ENCODE results near the gene KCNK1.
"Not testable (repeated sequence)": the region's sequence is repeated elsewhere in the genome, so short reads cannot be mapped to it uniquely, and the experiment has no call there.

KCNK1 gene

DNA sequence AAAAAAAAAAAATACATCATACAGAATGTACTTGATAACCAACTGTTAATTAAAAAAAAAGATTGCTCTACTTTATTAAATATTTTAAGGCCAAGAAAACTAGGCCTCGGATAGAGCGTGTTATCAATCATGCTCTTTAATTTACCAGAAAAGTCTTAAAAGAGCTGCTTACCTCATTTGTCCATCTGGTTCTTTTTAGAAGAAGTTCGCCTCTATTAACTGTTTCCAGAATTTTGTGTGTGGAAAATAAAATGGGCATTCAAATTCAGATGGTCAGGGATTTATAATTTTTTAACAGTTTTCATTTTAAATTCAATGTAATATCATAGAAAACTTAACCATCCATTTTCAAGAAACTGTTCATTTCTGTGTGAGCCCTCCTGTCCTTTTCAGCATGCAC lies 53.8 kb downstream of the KCNK1 start:
- DNase-seq (ENCODE audit: low read depth), result no peak
- in situ Hi-C loops (cut with HindIII; ENCODE audit: low sequenced_read_pairs), result no loop called here
- no peak overlapping the region for H3K4me3 ChIP-seq (ENCODE audit: low read depth, low read length)
- TF ChIP-seq, protein P1, sequence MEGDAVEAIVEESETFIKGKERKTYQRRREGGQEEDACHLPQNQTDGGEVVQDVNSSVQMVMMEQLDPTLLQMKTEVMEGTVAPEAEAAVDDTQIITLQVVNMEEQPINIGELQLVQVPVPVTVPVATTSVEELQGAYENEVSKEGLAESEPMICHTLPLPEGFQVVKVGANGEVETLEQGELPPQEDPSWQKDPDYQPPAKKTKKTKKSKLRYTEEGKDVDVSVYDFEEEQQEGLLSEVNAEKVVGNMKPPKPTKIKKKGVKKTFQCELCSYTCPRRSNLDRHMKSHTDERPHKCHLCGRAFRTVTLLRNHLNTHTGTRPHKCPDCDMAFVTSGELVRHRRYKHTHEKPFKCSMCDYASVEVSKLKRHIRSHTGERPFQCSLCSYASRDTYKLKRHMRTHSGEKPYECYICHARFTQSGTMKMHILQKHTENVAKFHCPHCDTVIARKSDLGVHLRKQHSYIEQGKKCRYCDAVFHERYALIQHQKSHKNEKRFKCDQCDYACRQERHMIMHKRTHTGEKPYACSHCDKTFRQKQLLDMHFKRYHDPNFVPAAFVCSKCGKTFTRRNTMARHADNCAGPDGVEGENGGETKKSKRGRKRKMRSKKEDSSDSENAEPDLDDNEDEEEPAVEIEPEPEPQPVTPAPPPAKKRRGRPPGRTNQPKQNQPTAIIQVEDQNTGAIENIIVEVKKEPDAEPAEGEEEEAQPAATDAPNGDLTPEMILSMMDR (IDR thresholded peaks at IDR 0.05; ENCODE audit: low read depth, low read length, missing control alignments), result no peak

DNA sequence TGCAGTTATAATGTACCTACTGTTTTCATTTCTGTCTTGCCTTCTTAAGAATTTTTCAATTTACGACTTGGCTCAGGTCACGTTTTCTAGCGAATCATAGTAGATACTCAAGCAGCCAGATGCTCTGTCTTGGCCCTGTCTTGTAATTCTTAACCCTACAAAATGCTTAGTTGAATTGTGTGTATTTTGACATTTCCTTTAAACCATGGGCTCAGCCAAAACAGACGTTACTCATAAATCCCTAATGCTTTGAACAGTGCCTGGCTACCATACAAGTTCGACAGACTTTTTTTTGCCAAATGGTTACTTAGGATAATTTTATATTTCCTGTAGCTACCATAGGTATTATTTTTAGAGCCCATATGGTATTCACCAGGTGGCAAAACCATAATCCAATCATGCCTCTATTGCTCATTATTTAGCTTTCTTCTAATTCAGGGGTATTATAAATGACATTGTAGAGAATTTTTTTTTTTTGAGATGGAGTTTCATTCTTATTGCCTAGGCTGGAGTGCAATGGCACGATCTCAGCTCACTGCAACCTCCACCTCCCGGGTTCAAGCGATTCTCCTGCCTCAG lies 54.3 kb downstream of the KCNK1 start:
- TF ChIP-seq, protein P1 (IDR thresholded peaks at IDR 0.05; ENCODE audit: low read depth, low read length, missing control alignments), result no peak
- no peak for DNase-seq (ENCODE audit: low read depth)
- no peak overlapping the region for H3K4me3 ChIP-seq (ENCODE audit: low read depth, low read length)
- in situ Hi-C loops (cut with HindIII; ENCODE audit: low sequenced_read_pairs), result no loop called here

DNA sequence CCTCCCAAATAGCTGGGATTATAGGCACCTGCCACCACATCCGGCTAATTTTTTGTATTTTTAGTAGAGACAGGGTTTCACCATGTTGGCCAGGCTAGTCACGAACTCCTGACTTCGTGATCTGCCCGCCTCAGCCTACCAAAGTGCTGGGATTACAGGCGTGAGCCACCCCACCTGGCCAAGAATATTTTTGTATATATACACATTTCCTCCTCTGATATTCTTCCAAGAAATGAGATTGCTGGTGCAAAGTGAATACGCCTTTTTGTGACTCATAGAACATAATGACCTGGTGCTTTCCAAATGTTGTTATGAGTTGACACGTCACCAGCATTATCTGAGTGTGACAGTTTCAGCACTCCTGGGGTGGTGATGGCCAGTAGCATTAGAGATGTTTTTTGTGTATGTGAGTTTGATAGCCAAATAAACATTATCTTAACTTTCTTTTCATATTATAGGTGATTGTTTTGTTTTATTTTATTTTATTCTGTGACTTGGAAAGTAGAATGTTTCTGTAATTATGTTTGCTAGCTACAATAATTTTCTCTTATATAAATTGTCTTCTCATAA lies 54.9 kb downstream of the KCNK1 start:
- DNase-seq (ENCODE audit: low read depth), result peak; percentile 34
- TF ChIP-seq, protein P1 (IDR thresholded peaks at IDR 0.05; ENCODE audit: low read depth, low read length, missing control alignments), result no peak
- in situ Hi-C loops (cut with HindIII; ENCODE audit: low sequenced_read_pairs), result no loop called here
- H3K4me3 ChIP-seq (ENCODE audit: low read depth, low read length), result no peak overlapping the region

DNA sequence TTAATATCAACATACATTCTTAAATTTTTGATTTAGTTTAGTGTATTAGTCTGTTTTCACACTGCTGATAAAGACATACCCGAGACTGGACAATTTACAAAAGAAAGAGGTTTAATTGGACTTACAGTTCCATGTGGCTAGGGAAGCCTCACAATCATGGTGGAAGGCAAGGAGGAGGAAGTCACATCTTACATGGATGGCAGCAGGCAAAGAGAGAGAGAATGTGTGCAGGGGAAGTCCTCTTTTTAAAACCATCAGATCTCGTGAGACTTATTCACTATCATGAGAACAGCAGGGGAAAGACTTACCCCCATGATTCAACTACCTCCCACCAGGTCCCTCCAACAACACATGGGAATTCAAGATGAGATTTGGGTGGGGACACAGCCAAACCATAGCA lies 56.5 kb downstream of the KCNK1 start:
- in situ Hi-C loops (cut with HindIII; ENCODE audit: low sequenced_read_pairs); DNase-seq (ENCODE audit: low read depth); H3K4me3 ChIP-seq (ENCODE audit: low read depth, low read length): not testable (repeated sequence)

DNA sequence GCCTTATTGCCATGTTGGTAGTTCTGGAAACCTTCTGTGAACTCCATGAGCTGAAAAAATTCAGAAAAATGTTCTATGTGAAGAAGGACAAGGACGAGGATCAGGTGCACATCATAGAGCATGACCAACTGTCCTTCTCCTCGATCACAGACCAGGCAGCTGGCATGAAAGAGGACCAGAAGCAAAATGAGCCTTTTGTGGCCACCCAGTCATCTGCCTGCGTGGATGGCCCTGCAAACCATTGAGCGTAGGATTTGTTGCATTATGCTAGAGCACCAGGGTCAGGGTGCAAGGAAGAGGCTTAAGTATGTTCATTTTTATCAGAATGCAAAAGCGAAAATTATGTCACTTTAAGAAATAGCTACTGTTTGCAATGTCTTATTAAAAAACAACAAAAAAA lies 57.4 kb downstream of the KCNK1 start:
- TF ChIP-seq, protein P1 (IDR thresholded peaks at IDR 0.05; ENCODE audit: low read depth, low read length, missing control alignments), result no peak
- in situ Hi-C loops (cut with HindIII; ENCODE audit: low sequenced_read_pairs), result no loop called here
- no peak for DNase-seq (ENCODE audit: low read depth)
- no peak overlapping the region for H3K4me3 ChIP-seq (ENCODE audit: low read depth, low read length)

DNA sequence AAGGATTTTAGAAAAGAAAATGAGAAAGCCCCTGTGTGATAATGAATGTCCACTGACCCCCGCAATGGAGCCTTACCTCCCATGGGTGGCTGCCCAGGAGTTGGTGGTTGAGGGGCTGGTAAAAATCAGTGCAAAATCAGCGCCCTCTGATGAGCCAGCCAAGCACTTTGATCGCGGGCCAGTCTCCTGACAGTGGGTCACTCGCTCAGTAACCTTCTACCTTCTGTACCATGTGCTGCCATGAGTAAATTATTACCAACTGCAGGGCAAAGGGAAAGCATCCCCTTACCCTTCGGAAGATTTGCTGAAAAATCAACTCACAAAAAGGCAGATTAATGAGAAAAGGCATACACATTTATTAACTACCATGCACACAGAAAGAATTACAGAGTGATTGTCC lies 58.8 kb downstream of the KCNK1 start:
- TF ChIP-seq, protein P1 (IDR thresholded peaks at IDR 0.05; ENCODE audit: low read depth, low read length, missing control alignments), result no peak
- no peak for DNase-seq (ENCODE audit: low read depth)
- no peak overlapping the region for H3K4me3 ChIP-seq (ENCODE audit: low read depth, low read length)
- in situ Hi-C loops (cut with HindIII; ENCODE audit: low sequenced_read_pairs), result no loop called here

DNA sequence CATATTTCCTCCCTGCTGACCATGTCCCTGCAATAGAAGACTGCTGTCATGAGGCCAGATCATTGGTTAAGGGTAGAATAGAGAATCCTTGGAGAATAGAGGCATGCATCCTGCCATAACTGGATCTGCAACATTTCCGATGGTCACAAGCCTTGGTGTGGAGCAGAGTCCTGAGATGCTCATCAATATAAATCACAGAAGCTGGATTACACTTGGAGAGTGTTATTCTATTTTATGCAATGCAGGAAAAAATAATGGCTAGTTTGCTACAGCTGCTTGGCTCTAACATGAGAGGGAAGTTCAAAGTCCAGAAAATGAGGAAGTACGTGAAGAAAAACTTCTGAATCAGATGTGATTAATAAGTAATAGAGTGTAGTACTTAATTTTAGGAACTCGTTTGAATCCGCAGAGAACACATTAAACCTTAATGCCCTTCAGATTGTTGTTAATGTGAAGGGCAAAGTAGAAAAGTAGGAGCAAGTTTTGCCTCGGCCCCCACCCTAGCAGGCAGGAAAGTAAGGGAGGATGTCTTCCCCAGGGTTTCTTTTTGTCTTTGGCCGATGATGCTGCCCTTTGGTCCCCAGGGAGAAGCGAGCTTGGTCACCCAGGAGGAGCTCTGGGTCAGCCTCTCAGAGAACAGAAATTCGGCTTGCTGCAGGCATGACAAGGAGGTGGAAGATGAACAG lies 59.5 kb downstream of the KCNK1 start:
- H3K4me3 ChIP-seq (ENCODE audit: low read depth, low read length), result no peak overlapping the region
- in situ Hi-C loops (cut with HindIII; ENCODE audit: low sequenced_read_pairs), result no loop called here
- TF ChIP-seq, protein P1 (IDR thresholded peaks at IDR 0.05; ENCODE audit: low read depth, low read length, missing control alignments), result no peak
- no peak for DNase-seq (ENCODE audit: low read depth)

Data from astrocyte of the cerebellum (primary cell).